Measurements from ENCODE around the gene OAS1. TPM values are rescaled to one million over a fixed set of nuclear protein-coding genes. Genes with fewer than 3 reads are reported as not detected.

The OAS1 gene
- total RNA-seq, 2 experiments from 2014 or later: 2.6 to 3.4 TPM

DNA sequence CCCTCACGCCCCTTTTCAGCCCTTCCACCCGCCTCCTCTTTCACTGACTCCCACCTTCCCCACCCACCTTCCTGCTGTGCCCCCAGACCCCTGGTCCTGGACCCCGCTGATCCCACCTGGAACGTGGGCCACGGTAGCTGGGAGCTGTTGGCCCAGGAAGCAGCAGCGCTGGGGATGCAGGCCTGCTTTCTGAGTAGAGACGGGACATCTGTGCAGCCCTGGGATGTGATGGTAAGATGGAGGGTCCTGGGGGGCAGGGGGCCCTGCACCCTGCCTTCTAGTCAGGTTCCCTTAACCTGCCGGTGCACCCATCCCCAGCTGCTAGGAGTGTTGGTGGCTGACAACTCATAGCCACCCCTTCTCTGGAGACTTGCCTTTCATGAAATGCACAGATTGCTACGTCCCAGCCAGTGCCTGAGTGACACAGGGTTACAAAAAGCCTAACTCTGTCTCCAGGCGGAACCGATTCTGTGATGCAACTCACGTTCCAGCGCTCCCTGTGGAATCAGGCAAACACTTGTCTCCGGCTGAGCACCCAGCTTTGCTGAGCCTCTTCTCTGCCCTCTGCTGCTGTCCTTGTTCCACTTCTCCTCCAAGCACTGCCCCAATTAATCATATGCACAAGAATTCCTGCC lies 56.6 kb downstream of the OAS1 start:
- TF ChIP-seq, protein P1, sequence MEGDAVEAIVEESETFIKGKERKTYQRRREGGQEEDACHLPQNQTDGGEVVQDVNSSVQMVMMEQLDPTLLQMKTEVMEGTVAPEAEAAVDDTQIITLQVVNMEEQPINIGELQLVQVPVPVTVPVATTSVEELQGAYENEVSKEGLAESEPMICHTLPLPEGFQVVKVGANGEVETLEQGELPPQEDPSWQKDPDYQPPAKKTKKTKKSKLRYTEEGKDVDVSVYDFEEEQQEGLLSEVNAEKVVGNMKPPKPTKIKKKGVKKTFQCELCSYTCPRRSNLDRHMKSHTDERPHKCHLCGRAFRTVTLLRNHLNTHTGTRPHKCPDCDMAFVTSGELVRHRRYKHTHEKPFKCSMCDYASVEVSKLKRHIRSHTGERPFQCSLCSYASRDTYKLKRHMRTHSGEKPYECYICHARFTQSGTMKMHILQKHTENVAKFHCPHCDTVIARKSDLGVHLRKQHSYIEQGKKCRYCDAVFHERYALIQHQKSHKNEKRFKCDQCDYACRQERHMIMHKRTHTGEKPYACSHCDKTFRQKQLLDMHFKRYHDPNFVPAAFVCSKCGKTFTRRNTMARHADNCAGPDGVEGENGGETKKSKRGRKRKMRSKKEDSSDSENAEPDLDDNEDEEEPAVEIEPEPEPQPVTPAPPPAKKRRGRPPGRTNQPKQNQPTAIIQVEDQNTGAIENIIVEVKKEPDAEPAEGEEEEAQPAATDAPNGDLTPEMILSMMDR (IDR thresholded peaks at IDR 0.05): no peak
- no peaks in the 10 kb centered on the region for H3K27me3 Mint-ChIP-seq
- H3K36me3 Mint-ChIP-seq (ENCODE audit: low read depth): peaks cover 93% of the 10 kb centered on the region
- peaks cover 69% of the 10 kb centered on the region for H3K36me3 ChIP-seq (ENCODE audit: insufficient read depth, low read length)
- no peak overlapping the region for H3K27ac Mint-ChIP-seq
- no peak overlapping the region for H3K27ac ChIP-seq (ENCODE audit: low read depth in 1 of 2, low read length in 2 of 2)
- DNase-seq: no peak
- H3K27me3 ChIP-seq (ENCODE audit: control insufficient read depth in 1 of 2, insufficient read depth in 2 of 2, low read length in 2 of 2): no peaks in the 10 kb centered on the region
- peaks cover 4% of the 10 kb centered on the region for H3K9me3 Mint-ChIP-seq
- intact Hi-C loops (cut with DNase I, micrococcal nuclease): no loop called here
- no peak for ATAC-seq (ENCODE audit: poor library complexity)
- H3K4me3 ChIP-seq (ENCODE audit: low read length): no peak overlapping the region
- peaks cover 0 to 6% of the 10 kb centered on the region in 2 experiments for H3K9me3 ChIP-seq (ENCODE audit: control insufficient read depth in 1 of 2, insufficient read depth in 1 of 2, low read length in 2 of 2)
- no peak overlapping the region for H3K4me3 Mint-ChIP-seq
- ChIA-PET POLR2A (interaction anchor here (2.0 kb wide), 1 partner anchor 15 kb away, joined by 10 read pairs; the partner anchor contains the start of gene OAS2), CTCF (no interaction called here)
- peaks cover 8% of the 10 kb centered on the region for H3K4me1 Mint-ChIP-seq (ENCODE audit: low read depth)
- H3K4me1 ChIP-seq (ENCODE audit: insufficient read depth, low read length): no peaks in the 10 kb centered on the region

DNA sequence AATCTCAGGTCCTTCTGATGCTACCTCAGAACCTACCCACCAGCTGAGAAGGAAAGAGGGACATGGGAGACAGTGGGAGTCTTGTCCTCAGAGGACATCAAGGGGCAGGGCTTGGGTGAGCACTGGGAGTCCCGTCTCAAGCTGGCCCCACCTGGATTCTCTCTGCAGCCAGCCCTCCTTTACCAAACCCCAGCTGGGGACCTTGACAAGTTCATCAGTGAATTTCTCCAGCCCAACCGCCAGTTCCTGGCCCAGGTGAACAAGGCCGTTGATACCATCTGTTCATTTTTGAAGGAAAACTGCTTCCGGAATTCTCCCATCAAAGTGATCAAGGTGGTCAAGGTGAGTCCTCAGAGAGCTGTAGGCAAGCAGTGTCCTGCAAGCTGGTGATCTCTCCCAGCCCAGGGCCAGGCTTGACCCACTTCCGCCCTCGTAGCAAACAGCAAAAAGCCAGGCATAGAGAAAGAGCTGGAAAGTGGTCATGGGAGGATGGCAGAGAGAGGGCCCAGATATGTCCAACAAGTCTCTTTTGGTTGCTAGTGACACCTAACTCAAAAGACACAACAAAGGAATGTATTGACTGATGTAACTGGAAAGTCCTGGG lies 57.4 kb downstream of the OAS1 start:
- ATAC-seq (ENCODE audit: poor library complexity): no peak
- intact Hi-C loops (cut with DNase I, micrococcal nuclease): no loop called here
- H3K27me3 ChIP-seq (ENCODE audit: control insufficient read depth in 1 of 2, insufficient read depth in 2 of 2, low read length in 2 of 2): no peaks in the 10 kb centered on the region
- H3K4me3 ChIP-seq (ENCODE audit: low read length): no peak overlapping the region
- Mint-ChIP-seq H3K36me3 (ENCODE audit: low read depth) (peaks cover 94% of the 10 kb centered on the region), H3K4me1 (ENCODE audit: low read depth) (peaks cover 8% of the 10 kb centered on the region), H3K9me3 (peaks cover 4% of the 10 kb centered on the region), H3K4me3 (no peak overlapping the region), H3K27ac (no peak overlapping the region), H3K27me3 (no peaks in the 10 kb centered on the region)
- DNase-seq: no peak
- POLR2A ChIA-PET: no interaction called here
- no peak overlapping the region for H3K27ac ChIP-seq (ENCODE audit: low read depth in 1 of 2, low read length in 2 of 2)
- H3K36me3 ChIP-seq (ENCODE audit: insufficient read depth, low read length): peaks cover 76% of the 10 kb centered on the region
- CTCF ChIA-PET: no interaction called here
- no peaks in the 10 kb centered on the region for H3K4me1 ChIP-seq (ENCODE audit: insufficient read depth, low read length)
- peaks cover 0 to under 1% of the 10 kb centered on the region in 2 experiments for H3K9me3 ChIP-seq (ENCODE audit: control insufficient read depth in 1 of 2, insufficient read depth in 1 of 2, low read length in 2 of 2)
- TF ChIP-seq, protein P1 (IDR thresholded peaks at IDR 0.05): no peak

DNA sequence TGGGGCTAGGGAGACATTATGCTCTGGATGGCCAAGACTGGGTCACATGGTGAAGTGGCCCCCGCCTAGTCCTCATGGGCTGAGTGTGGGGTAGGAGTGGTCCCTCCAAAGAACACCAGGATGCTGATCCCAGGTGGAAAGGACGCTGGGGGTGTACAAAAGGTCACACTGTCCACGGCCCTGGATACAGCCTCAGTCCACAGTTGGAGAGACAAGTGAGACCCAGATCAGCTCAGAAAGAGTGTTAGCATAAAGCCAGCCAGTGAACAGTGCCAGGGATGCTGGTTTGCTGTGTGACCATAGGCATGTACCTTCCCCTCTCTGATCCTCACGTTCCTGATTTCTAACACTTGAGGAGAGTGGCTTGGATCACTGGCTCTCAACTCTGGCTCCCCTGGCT lies 58.2 kb downstream of the OAS1 start:
- peaks cover 94% of the 10 kb centered on the region for H3K36me3 Mint-ChIP-seq (ENCODE audit: low read depth)
- no peaks in the 10 kb centered on the region for H3K27me3 ChIP-seq (ENCODE audit: control insufficient read depth in 1 of 2, insufficient read depth in 2 of 2, low read length in 2 of 2)
- no peaks in the 10 kb centered on the region for H3K4me1 ChIP-seq (ENCODE audit: insufficient read depth, low read length)
- DNase-seq: no peak
- intact Hi-C loops (cut with DNase I, micrococcal nuclease): no loop called here
- H3K9me3 ChIP-seq (ENCODE audit: control insufficient read depth in 1 of 2, insufficient read depth in 1 of 2, low read length in 2 of 2): no peaks in the 10 kb centered on the region
- CTCF ChIA-PET: no interaction called here
- H3K9me3 Mint-ChIP-seq: no peaks in the 10 kb centered on the region
- H3K4me3 ChIP-seq (ENCODE audit: low read length): no peak overlapping the region
- H3K36me3 ChIP-seq (ENCODE audit: insufficient read depth, low read length): peaks cover 83% of the 10 kb centered on the region
- no peaks in the 10 kb centered on the region for H3K27me3 Mint-ChIP-seq
- H3K27ac ChIP-seq (ENCODE audit: low read depth in 1 of 2, low read length in 2 of 2): no peak overlapping the region
- no peak overlapping the region for H3K27ac Mint-ChIP-seq
- POLR2A ChIA-PET: no interaction called here
- TF ChIP-seq, protein P1 (IDR thresholded peaks at IDR 0.05): no peak
- peaks cover under 1% of the 10 kb centered on the region for H3K4me1 Mint-ChIP-seq (ENCODE audit: low read depth)
- no peak overlapping the region for H3K4me3 Mint-ChIP-seq
- no peak for ATAC-seq (ENCODE audit: poor library complexity)

All from CD4-positive, alpha-beta T cell (primary cell).